NCI-H748 treated with DMSO at 0.1 percent for 48 hours (cell line): ENCODE data around the gene NEK8.
"Not testable (repeated sequence)": the region's sequence is repeated elsewhere in the genome, so short reads cannot be mapped to it uniquely, and the experiment has no call there.

Source experiments
- DNase-seq: peaks from one replicate; lab custom pipeline; 2025; lab: John Stamatoyannopoulos, UW

Gene NEK8

DNA sequence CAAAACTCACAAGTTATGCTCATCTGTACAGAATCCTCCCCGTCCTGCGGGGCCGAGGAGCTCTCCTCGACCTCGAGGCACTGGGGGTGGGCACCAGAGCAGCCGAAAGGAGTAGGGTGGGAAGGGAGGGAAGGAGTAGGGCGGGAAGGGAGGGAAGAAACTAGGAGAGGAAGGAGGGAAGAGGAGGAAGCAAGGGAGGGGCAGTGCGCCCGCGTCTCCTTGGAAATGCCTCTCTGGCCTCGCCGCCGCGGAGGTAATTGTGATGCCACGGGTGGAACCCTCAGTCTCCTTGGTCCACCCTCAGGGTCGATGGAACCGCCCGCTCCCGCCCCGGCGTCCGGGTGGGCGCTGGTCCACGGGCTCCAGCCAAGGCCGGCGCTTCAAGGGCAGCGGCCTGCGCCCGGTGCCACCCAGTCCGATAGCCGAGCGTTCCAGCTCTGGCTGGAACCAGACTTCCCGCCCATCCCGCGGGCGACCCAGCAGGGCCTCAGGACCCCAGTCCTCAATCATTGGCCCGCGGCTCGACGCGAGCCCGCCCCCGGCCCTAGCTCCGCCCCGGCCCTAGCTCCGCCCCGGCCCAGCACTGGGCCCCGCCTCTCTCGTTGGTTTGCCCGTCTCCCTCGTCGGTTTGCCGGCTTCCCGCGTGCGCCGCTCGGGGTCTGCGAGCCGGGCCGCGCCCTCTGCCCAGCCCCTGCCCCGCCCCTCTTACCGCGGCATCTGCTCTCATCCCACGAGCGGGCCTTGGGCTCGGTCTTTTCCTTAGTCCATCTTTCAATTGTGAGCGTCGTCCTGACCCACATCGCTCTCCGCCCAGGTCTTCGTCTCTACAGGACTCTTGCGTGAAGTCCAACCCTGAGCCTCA, 17.5 kb upstream of the NEK8 start:
- DNase-seq: peak; percentile 91

DNA sequence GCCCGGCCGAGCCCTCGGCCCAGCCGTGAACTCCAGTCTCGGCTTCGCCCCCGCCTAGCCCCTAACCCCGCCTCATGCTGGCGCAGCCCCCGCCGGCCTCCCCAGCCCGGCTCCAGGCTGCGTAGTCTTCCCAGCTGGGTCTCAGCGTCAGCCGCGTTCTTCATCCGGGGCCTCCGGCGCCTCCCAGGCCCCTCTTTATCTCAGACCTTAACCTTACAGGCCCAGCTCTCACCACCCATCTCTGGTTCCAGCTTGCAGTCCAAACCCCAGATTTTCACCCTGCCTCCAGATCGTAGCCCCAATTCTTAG, 16.9 kb upstream of the NEK8 start, which contains the start of gene PROCA1:
Gene PROCA1 (minus strand): TSS at position 166 of the 309 bp plus-strand sequence. CDS start 228 bp downstream, outside the sequence.
- DNase-seq: no peak

- DNase-seq: no peak
Observed at GRCh38 chr17:28712032-28712704, 16.4 kb upstream of the NEK8 start.

- DNase-seq: no peak
Observed at GRCh38 chr17:28712705-28713415, 15.7 kb upstream of the NEK8 start.

DNA sequence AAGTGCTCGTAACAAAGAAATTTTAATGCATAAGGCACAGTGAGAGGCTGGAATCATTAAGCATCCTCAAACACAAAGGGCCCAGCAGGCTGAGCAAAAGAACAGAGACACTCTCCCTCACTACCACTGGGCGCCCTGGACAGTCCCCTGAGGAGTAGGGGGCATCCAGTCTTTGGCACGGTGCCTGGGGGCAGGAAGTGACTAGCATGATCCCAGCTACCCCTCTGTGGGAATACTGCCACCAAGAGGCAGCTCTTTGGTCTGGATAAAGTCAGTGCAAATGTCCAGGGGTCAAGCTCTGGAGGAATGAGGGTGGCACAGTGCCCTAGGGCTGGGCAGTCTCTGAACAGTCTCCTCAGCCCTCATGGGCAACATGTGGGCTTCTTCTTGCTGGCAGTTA, 14.3 kb upstream of the NEK8 start:
- DNase-seq: no peak

- no peak for DNase-seq
Observed at GRCh38 chr17:28715217-28715616, 13.4 kb upstream of the NEK8 start.

DNA sequence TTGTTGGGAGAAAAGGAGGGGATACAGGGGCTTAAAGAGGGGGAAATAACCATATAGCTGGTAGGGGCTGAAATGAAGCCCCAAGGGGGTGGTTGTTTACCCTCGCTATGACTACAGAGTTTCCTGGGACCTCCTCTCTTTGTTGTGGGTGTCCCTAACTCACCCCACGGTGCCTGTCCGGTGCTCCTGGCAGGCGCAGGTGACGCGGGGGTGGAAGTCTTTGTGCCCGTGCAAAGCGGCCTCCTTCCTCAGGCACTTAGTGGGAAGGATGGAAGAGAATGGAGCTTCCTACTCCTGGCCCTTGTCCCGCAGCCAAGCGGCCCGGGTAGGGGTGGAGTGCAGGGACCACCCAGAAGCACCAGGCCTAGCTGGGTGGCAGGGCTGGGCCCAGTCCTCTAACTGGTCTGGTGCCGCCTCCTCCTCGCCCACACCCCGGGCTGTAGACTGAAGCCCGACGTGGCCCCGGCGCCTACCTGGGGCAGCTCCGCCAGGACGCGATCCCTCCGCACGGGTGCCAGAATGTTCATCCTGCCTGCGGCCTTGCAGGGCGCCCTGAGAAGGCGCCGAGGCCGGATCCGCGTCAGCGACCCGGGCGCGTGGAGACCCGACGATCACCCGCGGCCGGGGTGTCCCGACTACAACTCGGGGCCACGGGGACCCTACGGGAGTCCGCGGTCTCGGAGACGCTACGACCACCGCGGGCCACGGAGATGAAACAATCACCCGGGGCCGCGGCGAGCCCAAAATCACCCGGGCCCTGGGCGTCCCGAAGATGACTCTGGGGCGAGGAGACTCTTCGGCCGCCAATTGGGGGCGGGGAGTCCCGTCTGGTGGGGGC, 11.6 kb upstream of the NEK8 start:
- no peak for DNase-seq

- DNase-seq: no peak
Observed at GRCh38 chr17:28717578-28718332, 10.8 kb upstream of the NEK8 start, which contains the start of gene RAB34. TSS of gene RAB34 (minus strand) at chr17:28717868. CDS start at chr17:28717266, 602 bp downstream.

GRCh38 chr17:28718333-28719020, 10.1 kb upstream of the NEK8 start:
- DNase-seq: no peak

GRCh38 chr17:28719021-28719433, 9.6 kb upstream of the NEK8 start:
- no peak for DNase-seq

DNA sequence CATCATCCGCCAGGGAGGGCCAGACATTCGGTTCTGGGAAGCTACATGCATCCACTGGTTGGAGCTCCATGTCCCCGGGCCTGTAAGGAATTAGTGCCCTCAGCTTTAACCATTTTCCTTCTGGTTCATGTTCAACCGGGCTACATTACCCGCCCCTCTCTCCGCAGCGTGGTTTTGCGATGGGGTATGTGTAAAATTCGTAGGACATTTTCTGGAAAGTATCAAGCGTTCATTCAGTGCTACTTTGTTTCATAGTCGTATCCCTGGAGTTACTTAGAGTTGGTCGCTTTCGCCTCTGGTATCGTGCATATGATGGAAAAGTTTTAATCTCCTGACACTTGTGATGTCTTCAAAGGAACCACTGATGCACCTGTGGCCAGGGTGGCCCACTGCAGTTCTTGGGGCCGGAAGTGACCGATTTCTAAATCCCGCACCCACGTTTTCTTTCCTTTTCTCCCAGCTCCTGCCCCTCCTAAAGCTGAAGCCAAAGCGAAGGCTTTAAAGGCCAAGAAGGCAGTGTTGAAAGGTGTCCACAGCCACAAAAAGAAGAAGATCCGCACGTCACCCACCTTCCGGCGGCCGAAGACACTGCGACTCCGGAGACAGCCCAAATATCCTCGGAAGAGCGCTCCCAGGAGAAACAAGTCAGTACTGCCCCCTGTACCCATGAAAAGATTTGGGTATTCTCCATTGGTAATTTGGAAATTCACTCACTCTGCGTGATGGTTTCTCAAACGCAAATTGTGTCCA, 8.2 kb upstream of the NEK8 start:
- peak; percentile 9 for DNase-seq

GRCh38 chr17:28720997-28721329, 7.6 kb upstream of the NEK8 start:
- DNase-seq: not testable (repeated sequence)

DNA sequence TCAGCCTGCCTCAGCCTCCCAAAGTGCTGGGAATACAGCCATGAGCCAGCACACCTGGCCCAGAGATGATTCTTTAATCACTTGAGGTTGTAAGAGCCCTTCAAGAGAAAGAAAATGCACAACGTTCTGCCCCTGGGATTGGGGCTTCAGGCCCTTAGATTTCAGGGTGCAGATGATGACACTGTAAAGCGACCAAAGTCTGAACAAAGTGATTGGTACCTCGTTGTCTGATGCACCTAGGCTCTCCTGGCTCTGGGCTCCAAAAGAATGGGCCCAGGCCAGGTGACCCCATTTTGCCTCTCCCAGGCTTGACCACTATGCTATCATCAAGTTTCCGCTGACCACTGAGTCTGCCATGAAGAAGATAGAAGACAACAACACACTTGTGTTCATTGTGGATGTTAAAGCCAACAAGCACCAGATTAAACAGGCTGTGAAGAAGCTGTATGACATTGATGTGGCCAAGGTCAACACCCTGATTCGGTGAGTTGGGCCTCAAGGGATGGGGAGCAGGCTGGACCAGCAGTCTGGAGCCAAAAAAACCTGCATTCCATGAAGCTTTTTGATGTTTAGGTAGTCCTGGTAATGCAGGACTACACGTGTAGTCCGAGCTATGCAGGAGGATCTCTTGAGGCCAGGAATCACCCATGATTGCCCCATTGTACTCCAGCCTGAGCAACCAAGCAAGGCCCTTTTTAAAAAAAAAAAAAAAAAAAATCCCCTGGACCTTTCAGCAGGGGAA, 6.0 kb upstream of the NEK8 start:
- DNase-seq: no peak

DNA sequence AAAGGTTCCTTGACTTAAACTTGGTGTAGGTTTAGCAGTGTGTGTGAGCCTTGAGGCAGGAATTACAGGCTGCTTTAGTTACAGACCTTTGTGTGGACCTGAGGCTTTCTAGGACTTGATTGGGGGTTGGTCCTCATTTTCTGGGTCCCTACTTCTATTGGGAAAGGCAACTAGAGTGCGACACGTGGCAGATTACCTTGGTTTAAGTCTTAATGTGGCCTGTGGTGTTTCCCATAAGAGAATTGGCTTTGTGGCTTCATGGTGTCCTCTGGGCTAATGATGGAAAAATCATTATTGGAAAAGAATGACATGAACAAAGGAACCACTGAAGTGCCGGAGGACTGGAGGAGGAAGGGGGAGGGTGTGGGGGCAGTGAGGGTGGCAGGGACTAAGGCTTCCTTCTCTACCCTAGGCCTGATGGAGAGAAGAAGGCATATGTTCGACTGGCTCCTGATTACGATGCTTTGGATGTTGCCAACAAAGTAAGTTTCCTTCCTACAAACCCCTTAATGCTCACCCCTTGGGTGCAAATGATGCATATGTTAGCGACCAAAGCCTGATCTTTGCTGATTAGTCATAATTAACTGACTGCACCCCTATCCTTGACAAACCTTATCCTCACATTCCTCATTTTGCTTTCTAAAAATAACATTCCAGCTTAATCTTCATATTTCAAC, 5.3 kb upstream of the NEK8 start:
- no peak for DNase-seq

DNA sequence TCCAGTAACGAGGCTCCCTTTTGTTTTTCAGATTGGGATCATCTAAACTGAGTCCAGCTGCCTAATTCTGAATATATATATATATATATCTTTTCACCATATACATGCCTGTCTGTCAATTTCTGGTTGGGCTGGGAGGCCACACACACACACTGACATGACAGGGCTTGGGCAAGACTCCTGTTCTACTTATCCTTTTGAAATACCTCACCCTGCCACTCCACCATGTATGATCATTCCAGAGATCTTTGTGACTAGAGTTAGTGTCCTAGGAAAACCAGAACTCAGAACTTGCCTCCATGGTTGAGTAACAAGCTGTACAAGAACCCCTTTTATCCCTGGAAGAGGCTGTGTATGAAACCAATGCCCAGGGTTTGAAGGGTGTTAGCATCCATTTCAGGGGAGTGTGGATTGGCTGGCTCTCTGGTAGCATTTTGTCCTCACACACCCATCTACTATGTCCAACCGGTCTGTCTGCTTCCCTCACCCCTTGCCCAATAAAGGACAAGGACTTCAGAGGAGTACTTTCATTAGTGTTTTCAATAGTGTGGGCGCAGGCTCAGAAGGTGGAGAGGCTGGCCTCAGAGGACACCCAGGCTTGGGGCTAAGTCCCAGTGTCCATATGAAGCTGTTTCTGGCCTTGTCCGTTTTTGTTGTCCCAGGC, 4.6 kb upstream of the NEK8 start:
- DNase-seq: not testable (repeated sequence)

DNA sequence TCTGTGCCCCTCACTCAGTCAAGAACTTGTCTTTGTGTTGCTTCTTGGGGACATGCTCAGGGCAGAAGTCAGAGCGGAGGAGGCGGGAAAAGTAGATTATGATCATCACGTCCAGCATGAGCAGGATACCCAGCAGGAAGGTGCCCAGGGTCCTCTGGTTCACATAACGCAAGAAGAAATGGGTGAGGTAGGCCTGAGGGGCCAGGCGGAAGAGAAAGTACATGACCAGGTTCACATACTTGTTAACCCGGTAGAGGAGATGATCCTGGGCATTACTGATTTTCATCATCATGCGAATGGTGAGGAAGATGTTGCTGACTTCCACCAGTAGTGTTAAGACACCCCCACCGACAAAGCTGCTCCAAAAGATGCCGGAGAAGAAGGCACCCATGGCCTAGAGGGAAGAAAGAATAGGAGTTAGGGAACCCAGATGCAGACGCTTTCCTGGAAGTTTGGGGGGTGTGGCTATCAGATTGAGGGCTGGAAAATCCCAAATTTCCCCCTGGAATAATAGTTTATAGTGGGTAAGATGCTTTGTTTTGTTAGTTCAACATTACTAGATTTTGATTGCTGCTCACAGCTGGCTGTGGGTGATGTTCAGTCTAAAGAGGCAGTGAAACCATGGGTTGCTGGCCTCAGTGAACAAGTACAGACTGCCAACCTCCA, 4.0 kb upstream of the NEK8 start:
- no peak for DNase-seq

- DNase-seq: peak; percentile 60
Observed at GRCh38 chr17:28725166-28725659, 3.4 kb upstream of the NEK8 start.
